Type B pancreatic cell (in vitro differentiated cells): ENCODE data around the gene SMARCB1. TPM values are rescaled to one million over a fixed set of nuclear protein-coding genes. Genes with fewer than 3 reads are reported as not detected.

Experiments used
- DNase-seq: peaks from one replicate; pipeline ENCODE4 v3.0.0; 2021; ENCODE audit warnings: mixed read lengths; ENCODE audit not compliant: unreplicated experiment; ENCODE audit errors: extremely low spot score
- H3K27ac Mint-ChIP-seq: 2 replicates; pipeline ENCODE4 v1.8.0; 2021; ENCODE audit warnings: mild to moderate bottlenecking, mixed read lengths
- H3K27me3 Mint-ChIP-seq: 2 replicates; pipeline ENCODE4 v1.8.0; 2021; ENCODE audit warnings: mixed read lengths
- H3K36me3 Mint-ChIP-seq: 2 replicates; pipeline ENCODE4 v1.8.0; 2021; ENCODE audit warnings: mixed read lengths
- H3K4me1 Mint-ChIP-seq: one replicate; pipeline ENCODE4 v1.8.0; 2021; ENCODE audit warnings: mixed read lengths; ENCODE audit not compliant: unreplicated experiment
- H3K4me3 Mint-ChIP-seq: 2 replicates; pipeline ENCODE4 v1.8.0; 2021; ENCODE audit warnings: mild to moderate bottlenecking, mixed read lengths
- H3K9me3 Mint-ChIP-seq: 2 replicates; pipeline ENCODE4 v1.8.0; 2021; ENCODE audit warnings: mixed read lengths
- total RNA-seq: library from RNA; stranded (reverse); gene quantifications from 2 replicates; pipeline ENCODE4 v1.2.1, GENCODE V29; 2021; ENCODE audit warnings: low replicate concordance
- TF ChIP-seq, protein P1 (sequence below): fragments of 200-600 bp; sonication (generic); conservative IDR thresholded peaks from 2 replicates; pipeline ENCODE4 v1.5.0; 2021; ENCODE audit warnings: antibody characterized with exemption, mild to moderate bottlenecking

Gene SMARCB1
- total RNA-seq, 1 donor from 2014 or later: 159 TPM

DNA sequence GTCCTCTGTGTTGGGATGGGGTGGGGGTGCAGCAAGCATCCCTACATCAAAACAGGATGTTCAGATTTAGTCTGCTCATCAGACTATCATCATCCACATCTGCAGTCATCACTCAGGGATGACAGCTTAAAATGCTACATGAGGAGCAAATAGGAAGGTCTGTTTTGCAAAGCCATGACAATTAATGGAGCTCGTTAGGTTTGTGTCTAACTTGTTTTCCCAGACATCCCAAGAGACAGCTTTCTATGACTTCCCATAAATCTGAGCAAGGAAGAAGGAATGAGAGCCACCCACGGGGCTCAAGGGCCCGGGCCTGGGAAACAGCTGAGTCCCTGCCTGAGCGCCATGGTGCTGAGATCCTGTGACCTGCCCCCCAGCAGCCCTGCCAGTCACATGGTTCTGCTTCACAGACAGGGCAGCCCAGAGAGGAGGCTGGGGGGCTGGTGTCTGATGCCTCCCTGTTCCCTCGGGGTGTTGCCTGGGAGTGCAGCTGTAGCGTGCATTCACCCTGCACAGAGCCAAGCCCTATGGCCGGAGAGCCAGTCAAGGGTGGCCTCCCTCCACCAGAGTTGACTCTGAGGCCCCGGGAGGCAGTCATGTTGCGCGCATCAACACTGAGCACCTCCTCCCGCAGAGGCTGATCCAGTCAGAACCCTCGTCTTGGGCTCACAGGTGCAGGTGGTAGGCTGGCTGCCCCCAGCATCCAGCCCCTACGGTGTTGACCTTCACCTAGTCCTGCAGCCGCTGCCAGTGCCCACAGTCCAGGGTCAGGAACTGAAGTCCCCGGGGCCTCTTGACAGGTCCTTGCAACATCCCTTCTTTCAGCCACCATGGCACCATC is 40.0 kb downstream of the SMARCB1 start:
- TF ChIP-seq, protein P1, sequence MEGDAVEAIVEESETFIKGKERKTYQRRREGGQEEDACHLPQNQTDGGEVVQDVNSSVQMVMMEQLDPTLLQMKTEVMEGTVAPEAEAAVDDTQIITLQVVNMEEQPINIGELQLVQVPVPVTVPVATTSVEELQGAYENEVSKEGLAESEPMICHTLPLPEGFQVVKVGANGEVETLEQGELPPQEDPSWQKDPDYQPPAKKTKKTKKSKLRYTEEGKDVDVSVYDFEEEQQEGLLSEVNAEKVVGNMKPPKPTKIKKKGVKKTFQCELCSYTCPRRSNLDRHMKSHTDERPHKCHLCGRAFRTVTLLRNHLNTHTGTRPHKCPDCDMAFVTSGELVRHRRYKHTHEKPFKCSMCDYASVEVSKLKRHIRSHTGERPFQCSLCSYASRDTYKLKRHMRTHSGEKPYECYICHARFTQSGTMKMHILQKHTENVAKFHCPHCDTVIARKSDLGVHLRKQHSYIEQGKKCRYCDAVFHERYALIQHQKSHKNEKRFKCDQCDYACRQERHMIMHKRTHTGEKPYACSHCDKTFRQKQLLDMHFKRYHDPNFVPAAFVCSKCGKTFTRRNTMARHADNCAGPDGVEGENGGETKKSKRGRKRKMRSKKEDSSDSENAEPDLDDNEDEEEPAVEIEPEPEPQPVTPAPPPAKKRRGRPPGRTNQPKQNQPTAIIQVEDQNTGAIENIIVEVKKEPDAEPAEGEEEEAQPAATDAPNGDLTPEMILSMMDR: no peak

DNA sequence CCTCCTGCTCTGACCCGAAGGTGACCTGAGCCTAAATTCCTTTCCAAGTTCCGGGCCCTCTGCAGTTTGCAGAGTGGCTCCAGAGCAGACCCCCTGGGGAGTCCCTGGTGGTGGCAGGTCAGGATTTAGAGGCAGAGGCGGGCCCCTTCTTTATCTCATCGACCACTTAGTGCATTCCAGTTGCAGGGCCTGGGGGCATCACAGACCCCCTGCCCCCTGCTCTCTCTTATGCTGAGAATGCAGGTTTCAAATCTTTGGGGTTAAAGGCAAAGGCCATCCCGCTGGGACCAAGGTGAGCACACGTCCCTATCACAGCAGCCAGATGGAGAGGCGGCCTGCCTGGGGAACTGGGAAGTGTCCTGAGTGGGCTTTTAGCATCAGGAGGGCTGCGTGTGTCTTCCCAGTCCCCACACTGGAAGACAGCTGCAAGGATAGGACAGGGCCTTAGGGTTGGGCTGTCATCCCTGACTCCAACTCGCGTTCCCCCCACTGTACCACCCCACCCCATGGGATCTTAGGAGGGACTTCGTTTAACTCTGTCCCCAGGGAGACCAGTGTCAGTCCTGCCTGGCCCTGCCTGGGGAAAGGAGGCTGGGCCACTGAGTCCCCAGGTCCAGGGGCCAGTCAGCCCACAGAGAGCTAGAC is 40.7 kb downstream of the SMARCB1 start:
- TF ChIP-seq, protein P1: no peak
- no peak for DNase-seq
- Mint-ChIP-seq H3K36me3 (peaks cover 51% of the 10 kb centered on the region), H3K4me3 (no peak overlapping the region), H3K27ac (no peak overlapping the region), H3K27me3 (no peaks in the 10 kb centered on the region), H3K9me3 (no peaks in the 10 kb centered on the region), H3K4me1 (peaks cover 27% of the 10 kb centered on the region)

More for the DNA sequence above, 40.0 kb downstream of the SMARCB1 start:
- DNase-seq: peak; percentile 68
- Mint-ChIP-seq H3K4me1 (peaks cover 27% of the 10 kb centered on the region), H3K4me3 (peak overlapping the region; percentile 44), H3K27ac (peak overlapping the region; percentile 86), H3K36me3 (peaks cover 53% of the 10 kb centered on the region), H3K27me3 (no peaks in the 10 kb centered on the region), H3K9me3 (no peaks in the 10 kb centered on the region)

- H3K27me3 Mint-ChIP-seq: no peaks in the 10 kb centered on the region
- no peak for DNase-seq
- no peaks in the 10 kb centered on the region for H3K9me3 Mint-ChIP-seq
- TF ChIP-seq, protein P1: no peak
- H3K4me1 Mint-ChIP-seq: peaks cover 27% of the 10 kb centered on the region
- no peak overlapping the region for H3K4me3 Mint-ChIP-seq
- peak overlapping the region; percentile 65 for H3K27ac Mint-ChIP-seq
- H3K36me3 Mint-ChIP-seq: peaks cover 36% of the 10 kb centered on the region
These were observed 42.3 kb downstream of the SMARCB1 start for GRCh38 chr22:23828800-23829680.

GRCh38 chr22:23829845-23830372 is 43.1 kb downstream of the SMARCB1 start:
- Mint-ChIP-seq H3K36me3 (peaks cover 34% of the 10 kb centered on the region), H3K4me3 (peak overlapping the region; percentile 19), H3K9me3 (no peaks in the 10 kb centered on the region), H3K4me1 (peaks cover 27% of the 10 kb centered on the region), H3K27me3 (no peaks in the 10 kb centered on the region), H3K27ac (peak overlapping the region; percentile 13)
- TF ChIP-seq, protein P1: no peak
- DNase-seq: no peak

- TF ChIP-seq, protein P1: no peak
- H3K9me3 Mint-ChIP-seq: no peaks in the 10 kb centered on the region
- DNase-seq: no peak
- no peak overlapping the region for H3K27ac Mint-ChIP-seq
- peaks cover 21% of the 10 kb centered on the region for H3K4me1 Mint-ChIP-seq
- peaks cover 31% of the 10 kb centered on the region for H3K36me3 Mint-ChIP-seq
- H3K27me3 Mint-ChIP-seq: no peaks in the 10 kb centered on the region
- no peak overlapping the region for H3K4me3 Mint-ChIP-seq
These were observed 44.5 kb downstream of the SMARCB1 start for GRCh38 chr22:23831261-23831660.
